A549 (cell line): ENCODE data around the gene C20orf204. TPM values are rescaled to one million over a fixed set of nuclear protein-coding genes. Genes with fewer than 3 reads are reported as not detected.

Experiments used
- ATAC-seq, 2 experiments: fragments of 200-7000 bp in 1 of 2; fragments of >200 bp in 1 of 2; cut with Nextera tagmentation in 1 of 2; cut with Tn5 transposase in 1 of 2; 3 replicates each; pipeline versions ENCODE4 v1.8.0 to v1.9.1; 2018 to 2020; ENCODE audit warnings: mild to moderate bottlenecking in 1 of 2, moderate library complexity in 1 of 2
- CTCF ChIA-PET: fragments of 300-600 bp; sonication (Branson Sonifier 250); formaldehyde crosslinking; extraction: SDS; loops from one replicate; lab custom pipeline; 2021; ENCODE audit warnings: antibody characterized with exemption, inconsistent platforms; lab: Yijun Ruan, JAX
- POLR2A ChIA-PET: fragments of 350-600 bp; formaldehyde crosslinking; extraction: SDS; loops from one replicate; lab custom pipeline; 2021; ENCODE audit warnings: antibody characterized with exemption, inconsistent platforms; lab: Yijun Ruan, JAX
- DNase-seq, 2 experiments: peaks; one replicate each; pipeline versions ENCODE4 v3.0.0 to v3.0.0-alpha.2; 2011 to 2016; ENCODE audit warnings: low read depth in 1 of 2, low spot score in 1 of 2
- FAIRE-seq: peaks from 2 replicates; lab custom pipeline; 2011; peaks lifted over from hg19 to GRCh38; lab: Jason Lieb, UNC
- H3K27ac ChIP-seq, 2 experiments: fragments of >200 bp; sonication (Bioruptor Twin); formaldehyde crosslinking; 3 replicates each; pipeline ENCODE4 v1.5.1; 2016 to 2017
- H3K4me1 ChIP-seq: fragments of >200 bp; sonication (Bioruptor Twin); formaldehyde crosslinking; 3 replicates; pipeline ENCODE4 v1.6.1; 2016
- H3K4me2 ChIP-seq: fragments of >200 bp; sonication (Bioruptor Twin); formaldehyde crosslinking; 3 replicates; pipeline ENCODE4 v1.6.1; 2016
- H3K4me3 ChIP-seq: fragments of >200 bp; sonication (Bioruptor Twin); formaldehyde crosslinking; 3 replicates; pipeline ENCODE4 v1.5.1; 2016
- H3K9me3 ChIP-seq: fragments of >200 bp; sonication (Bioruptor Twin); formaldehyde crosslinking; 3 replicates; pipeline ENCODE4 v1.6.1; 2016
- BHLHE40 ChIP-seq: IDR thresholded peaks from 2 replicates; pipeline ENCODE4 v1.6.1; 2012; ENCODE audit warnings: low read depth, low read length, inconsistent platforms
- CBX2 ChIP-seq: fragments of 200-600 bp; sonication (generic); IDR thresholded peaks from 2 replicates; pipeline ENCODE4 v1.6.1; 2016; ENCODE audit warnings: low read depth, mild to moderate bottlenecking, borderline replicate concordance
- CHD4 ChIP-seq: fragments of 200-600 bp; sonication (generic); IDR thresholded peaks from 2 replicates; pipeline ENCODE4 v1.6.1; 2016; ENCODE audit warnings: antibody characterized with exemption, mild to moderate bottlenecking, borderline replicate concordance
- EHMT2 ChIP-seq: fragments of 200-600 bp; sonication (generic); IDR thresholded peaks from 2 replicates; pipeline ENCODE4 v1.6.1; 2016; ENCODE audit warnings: antibody characterized with exemption, low read depth, mild to moderate bottlenecking, moderate library complexity
- ELK1 ChIP-seq: fragments of 150-350 bp; IDR thresholded peaks from 2 replicates; pipeline ENCODE4 v1.6.1; 2014; ENCODE audit warnings: low read depth, mild to moderate bottlenecking, low read length
- EP300 ChIP-seq, 2 experiments: fragments of >200 bp; sonication (Bioruptor Twin); formaldehyde crosslinking; IDR thresholded peaks; 2 replicates in 1 of 2; 3 replicates in 1 of 2; pipeline ENCODE4 v1.6.1; 2016 to 2017
- FOSB ChIP-seq: fragments of 250-450 bp; sonication (Bioruptor Pico); IDR thresholded peaks from 2 replicates; pipeline ENCODE4 v1.5.0; 2020; ENCODE audit warnings: mild to moderate bottlenecking, moderate library complexity
- FOXS1 ChIP-seq: fragments of 250-450 bp; sonication (Bioruptor Pico); IDR thresholded peaks from 2 replicates; pipeline ENCODE4 v1.5.0; 2020; ENCODE audit warnings: mild to moderate bottlenecking, moderate library complexity
- HDAC2 ChIP-seq: fragments of 200-600 bp; sonication (generic); IDR thresholded peaks from 2 replicates; pipeline ENCODE4 v1.6.1; 2016
- HOXA7 ChIP-seq: fragments of 250-450 bp; sonication (Bioruptor Pico); IDR thresholded peaks from 2 replicates; pipeline ENCODE4 v1.5.0; 2020; ENCODE audit warnings: mild to moderate bottlenecking, moderate library complexity
- HOXB5 ChIP-seq: fragments of 250-450 bp; sonication (Bioruptor Pico); IDR thresholded peaks from 2 replicates; pipeline ENCODE4 v1.5.0; 2020; ENCODE audit warnings: mild to moderate bottlenecking, moderate library complexity
- JUN ChIP-seq, 2 experiments: fragments of >200 bp; sonication (Bioruptor Twin); formaldehyde crosslinking; IDR thresholded peaks; 2 replicates in 1 of 2; 3 replicates in 1 of 2; pipeline ENCODE4 v1.6.1; 2016 to 2017
- KDM1A ChIP-seq: fragments of 200-600 bp; sonication (generic); IDR thresholded peaks from 2 replicates; pipeline ENCODE4 v1.6.1; 2016; ENCODE audit warnings: low read depth, mild to moderate bottlenecking
- KDM5A ChIP-seq: fragments of 200-600 bp; sonication (generic); IDR thresholded peaks from 2 replicates; pipeline ENCODE4 v1.6.1; 2016; ENCODE audit warnings: antibody characterized with exemption, mild to moderate bottlenecking
- MAFK ChIP-seq: fragments of 450-650 bp; IDR thresholded peaks from 2 replicates; pipeline ENCODE4 v1.6.1; 2014; ENCODE audit not compliant: partially characterized antibody
- MAZ ChIP-seq: fragments of 150-350 bp; IDR thresholded peaks from 2 replicates; pipeline ENCODE4 v1.6.1; 2014; ENCODE audit warnings: antibody characterized with exemption, low read depth, low read length, borderline replicate concordance
- PHF8 ChIP-seq: fragments of 200-600 bp; sonication (generic); IDR thresholded peaks from 2 replicates; pipeline ENCODE4 v1.6.1; 2016; ENCODE audit warnings: low read depth, mild to moderate bottlenecking, antibody characterized with exemption, moderate library complexity, borderline replicate concordance
- POLR2A ChIP-seq: IDR thresholded peaks from 2 replicates; pipeline ENCODE4 v1.6.1; 2012; ENCODE audit warnings: mild to moderate bottlenecking, low read length
- RAD21 ChIP-seq, 2 experiments: fragments of >200 bp in 1 of 2; sonication (Bioruptor Twin) in 1 of 2; formaldehyde crosslinking in 1 of 2; IDR thresholded peaks in 1 of 2; conservative IDR thresholded peaks in 1 of 2; 2 replicates in 1 of 2; 3 replicates in 1 of 2; pipeline ENCODE4 v1.6.1; 2012 to 2018; ENCODE audit warnings: inconsistent platforms in 1 of 2
- REST ChIP-seq: fragments of 200-600 bp; sonication (generic); IDR thresholded peaks from 2 replicates; pipeline ENCODE4 v1.6.1; 2016; ENCODE audit warnings: antibody characterized with exemption, mild to moderate bottlenecking, moderate library complexity
- TFCP2L1 ChIP-seq: fragments of 250-450 bp; sonication (Bioruptor Pico); IDR thresholded peaks from 2 replicates; pipeline ENCODE4 v1.5.0; 2021; ENCODE audit warnings: mild to moderate bottlenecking
- USF2 ChIP-seq: fragments of 450-650 bp; IDR thresholded peaks from 2 replicates; pipeline ENCODE4 v1.6.1; 2014; ENCODE audit warnings: antibody characterized with exemption
- ZC3H11A ChIP-seq: fragments of 450-650 bp; IDR thresholded peaks from 2 replicates; pipeline ENCODE4 v1.6.1; 2014; ENCODE audit warnings: antibody characterized with exemption, mild to moderate bottlenecking
- ZFP36 ChIP-seq: fragments of 450-650 bp; IDR thresholded peaks from 2 replicates; pipeline ENCODE4 v1.6.1; 2014; ENCODE audit warnings: borderline replicate concordance; ENCODE audit not compliant: partially characterized antibody
- WGBS: methylation state at CpG from one replicate; pipeline ENCODE4 v1.1.6; 2017; ENCODE audit errors: missing lambda C conversion rate; 5-methylcytosine and 5-hydroxymethylcytosine counted together
- polyA plus RNA-seq, 4 experiments: library from polyadenylated mRNA; depleted of rRNA in 3 of 4; stranded (reverse); fragments of >200 nt; fragmentation: RNase III in 1 of 4; extraction: RNeasy Plus Mini Kit Qiagen cat#74134 plus additional on column Dnase treatment in 1 of 4; gene quantifications; 2 replicates in 3 of 4; 3 replicates in 1 of 4; pipeline ENCODE4 v1.2.3, GENCODE V29; 2011 to 2017
- TF ChIP-seq, protein P1 (sequence below): fragments of >200 bp; sonication (Bioruptor Twin); formaldehyde crosslinking; IDR thresholded peaks from 2 replicates; pipeline ENCODE4 v1.6.1; 2016
- TF ChIP-seq, protein P2 (sequence below): fragments of >200 bp; sonication (Bioruptor Twin); formaldehyde crosslinking; IDR thresholded peaks from 3 replicates; pipeline ENCODE4 v1.6.1; 2016

The C20orf204 gene
- polyA plus RNA-seq, 2 of the 4 experiments (the other 2 are of a cell fraction): 0.21 to 0.59 TPM

GRCh38 chr20:64078934-64079272, 42.9 kb downstream of the C20orf204 start:
- 22% methylated on average over 4 of the region's 4 CpGs for WGBS
- POLR2A ChIA-PET: no interaction called here
- TF ChIP-seq, protein P1, sequence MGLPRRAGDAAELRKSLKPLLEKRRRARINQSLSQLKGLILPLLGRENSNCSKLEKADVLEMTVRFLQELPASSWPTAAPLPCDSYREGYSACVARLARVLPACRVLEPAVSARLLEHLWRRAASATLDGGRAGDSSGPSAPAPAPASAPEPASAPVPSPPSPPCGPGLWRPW: no peak
- TF ChIP-seq FOSB: no peak
- no peak for TF ChIP-seq JUN (IDR thresholded peaks at IDR 0.05)
- no peak for TF ChIP-seq FOXS1 (CRISPR knock-in tag)
- TF ChIP-seq HOXB5: no peak
- TF ChIP-seq KDM5A: no peak
- TF ChIP-seq MAZ: no peak
- no peak for TF ChIP-seq CHD4
- TF ChIP-seq, protein P2, sequence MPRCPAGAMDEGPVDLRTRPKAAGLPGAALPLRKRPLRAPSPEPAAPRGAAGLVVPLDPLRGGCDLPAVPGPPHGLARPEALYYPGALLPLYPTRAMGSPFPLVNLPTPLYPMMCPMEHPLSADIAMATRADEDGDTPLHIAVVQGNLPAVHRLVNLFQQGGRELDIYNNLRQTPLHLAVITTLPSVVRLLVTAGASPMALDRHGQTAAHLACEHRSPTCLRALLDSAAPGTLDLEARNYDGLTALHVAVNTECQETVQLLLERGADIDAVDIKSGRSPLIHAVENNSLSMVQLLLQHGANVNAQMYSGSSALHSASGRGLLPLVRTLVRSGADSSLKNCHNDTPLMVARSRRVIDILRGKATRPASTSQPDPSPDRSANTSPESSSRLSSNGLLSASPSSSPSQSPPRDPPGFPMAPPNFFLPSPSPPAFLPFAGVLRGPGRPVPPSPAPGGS: no peak
- TF ChIP-seq USF2: no peak
- TF ChIP-seq ZFP36: no peak
- no peak for TF ChIP-seq MAFK
- no peak for TF ChIP-seq BHLHE40
- TF ChIP-seq RAD21 (conservative IDR thresholded peaks at IDR 0.05 in 1 of 2, IDR thresholded peaks at IDR 0.05 in 1 of 2): no peak
- TF ChIP-seq CBX2: no peak
- no peak for TF ChIP-seq HOXA7 (CRISPR knock-in tag)
- TF ChIP-seq ZC3H11A: no peak
- Histone ChIP-seq H3K4me1 (peaks cover 27% of the 10 kb centered on the region), H3K9me3 (no peaks in the 10 kb centered on the region), H3K4me3 (peak overlapping the region; percentile 89), H3K4me2 (peak overlapping the region; percentile 100), H3K27ac (peak overlapping the region; percentile 93 to 96)
- ATAC-seq (no peak), DNase-seq (no peak), FAIRE-seq (no peak)
- CTCF ChIA-PET: interaction anchor here (0.7 to 9.1 kb wide), 6 partner anchors 9 to 59 kb away, joined by 3 to 121 read pairs (median 8); no protein-coding TSS in a partner anchor

DNA sequence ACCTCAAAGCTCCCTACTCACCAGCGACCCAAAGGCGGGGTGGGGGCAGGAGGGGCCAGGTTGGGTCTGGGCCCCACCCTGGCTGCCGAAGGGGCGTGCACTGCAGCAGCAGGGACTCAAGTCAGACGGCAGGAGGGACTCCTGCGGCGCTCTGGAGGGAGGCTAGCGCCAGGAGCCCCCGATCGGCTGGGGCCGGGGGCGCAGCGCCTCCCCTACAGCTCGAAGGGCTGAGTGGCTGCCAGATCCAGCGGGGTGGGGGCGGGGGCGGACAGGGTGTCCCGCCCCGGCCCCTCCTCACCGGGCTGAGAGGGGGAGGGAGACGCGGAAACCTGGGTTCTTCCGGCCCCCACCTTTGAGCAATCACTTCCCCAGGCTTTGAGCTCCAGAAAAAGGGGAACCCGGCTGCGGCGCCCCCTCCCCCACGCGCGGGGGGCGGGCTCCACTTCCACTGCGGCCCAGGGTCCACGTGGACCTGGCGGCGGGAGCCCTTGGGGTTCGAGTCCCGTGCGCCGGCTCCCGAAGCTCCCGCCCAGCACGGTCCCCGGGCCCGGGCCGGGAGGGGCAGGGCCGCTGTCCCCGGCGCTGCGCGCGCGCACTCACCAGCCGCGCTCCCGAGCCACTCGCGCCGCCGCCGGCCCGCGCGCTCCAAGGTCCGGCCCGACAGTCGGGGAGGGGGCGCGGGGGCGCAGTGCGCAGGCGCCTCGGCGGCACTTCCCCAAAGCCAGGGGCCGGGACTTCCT, 43.5 kb downstream of the C20orf204 start, which contains the start of gene RGS19:
TSS of gene RGS19 (minus strand) at position 246 of the 740 bp plus-strand sequence. CDS start 2,632 bp downstream, outside the sequence.
- peak in 1 of 2 experiments; percentile 72 for DNase-seq
- Histone ChIP-seq H3K4me3 (peak within 1 kb of the TSS; percentile 89), H3K9me3 (no peaks in the 10 kb centered on the region), H3K27ac (peak within 1 kb of the TSS; percentile 93 to 96), H3K4me1 (peaks cover 27% of the 10 kb centered on the region), H3K4me2 (peak within 1 kb of the TSS; percentile 100)
- ATAC-seq: peak; percentile 15 to 49; a peak in 5 of 6 replicates
- ChIA-PET CTCF (interaction anchor here (0.7 to 9.1 kb wide), 9 partner anchors 10 to 99 kb away, joined by 3 to 121 read pairs (median 5); partner anchors contain the start of gene PRPF6), POLR2A (interaction anchor here (0.7 to 1.5 kb wide), 2 partner anchors 17 to 99 kb away, joined by 7 to 12 read pairs; partner anchors contain the start of gene TCEA2)
- FAIRE-seq: no peak
- WGBS: 0% methylated on average over 4 of the region's 73 CpGs
- TF ChIP-seq TFCP2L1 (CRISPR knock-in tag): no peak
- no peak for TF ChIP-seq REST
- peak; percentile 66; the same call in 1 of the 2 replicates for TF ChIP-seq PHF8
- TF ChIP-seq HDAC2: no peak
- TF ChIP-seq ELK1: no peak
- TF ChIP-seq EP300 (IDR thresholded peaks at IDR 0.05): no peak
- TF ChIP-seq KDM1A: peak; percentile 56; the same call in 1 of the 2 replicates
- no peak for TF ChIP-seq EHMT2
- TF ChIP-seq, protein P2: 0 out of 3 replicates have a peak, but pooled peaks have one; percentile 41
- peak; percentile 25; the same call in 1 of the 2 replicates for TF ChIP-seq POLR2A
- TF ChIP-seq JUN (IDR thresholded peaks at IDR 0.05): peak in 1 of 2 experiments; percentile 46; a peak in 1 of 5 replicates
